ENCODE measurements around the gene DUSP6.

DNA sequence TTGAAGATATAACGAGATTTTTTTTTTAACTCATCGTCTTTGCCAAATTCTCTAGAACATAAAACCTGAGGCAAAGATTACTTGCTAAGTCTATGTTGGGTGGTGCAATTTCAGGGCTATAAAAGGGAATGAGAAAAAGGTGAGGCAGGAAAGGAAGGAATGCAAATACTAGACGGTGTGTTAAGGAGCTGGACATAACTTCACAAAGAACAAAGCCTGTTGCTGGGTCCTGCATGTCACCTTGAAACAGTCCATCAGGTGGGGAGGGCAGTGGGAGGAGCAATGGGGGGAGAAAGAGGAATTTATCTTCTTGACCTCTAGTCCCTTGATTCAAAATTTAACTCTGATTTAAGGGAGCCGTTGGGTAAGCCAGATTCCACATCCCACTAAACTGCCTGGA lies 16.1 kb upstream of the DUSP6 start:
- TF ChIP-seq, protein P1, sequence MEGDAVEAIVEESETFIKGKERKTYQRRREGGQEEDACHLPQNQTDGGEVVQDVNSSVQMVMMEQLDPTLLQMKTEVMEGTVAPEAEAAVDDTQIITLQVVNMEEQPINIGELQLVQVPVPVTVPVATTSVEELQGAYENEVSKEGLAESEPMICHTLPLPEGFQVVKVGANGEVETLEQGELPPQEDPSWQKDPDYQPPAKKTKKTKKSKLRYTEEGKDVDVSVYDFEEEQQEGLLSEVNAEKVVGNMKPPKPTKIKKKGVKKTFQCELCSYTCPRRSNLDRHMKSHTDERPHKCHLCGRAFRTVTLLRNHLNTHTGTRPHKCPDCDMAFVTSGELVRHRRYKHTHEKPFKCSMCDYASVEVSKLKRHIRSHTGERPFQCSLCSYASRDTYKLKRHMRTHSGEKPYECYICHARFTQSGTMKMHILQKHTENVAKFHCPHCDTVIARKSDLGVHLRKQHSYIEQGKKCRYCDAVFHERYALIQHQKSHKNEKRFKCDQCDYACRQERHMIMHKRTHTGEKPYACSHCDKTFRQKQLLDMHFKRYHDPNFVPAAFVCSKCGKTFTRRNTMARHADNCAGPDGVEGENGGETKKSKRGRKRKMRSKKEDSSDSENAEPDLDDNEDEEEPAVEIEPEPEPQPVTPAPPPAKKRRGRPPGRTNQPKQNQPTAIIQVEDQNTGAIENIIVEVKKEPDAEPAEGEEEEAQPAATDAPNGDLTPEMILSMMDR (IDR thresholded peaks at IDR 0.05) = no peak
- no peak for TF ChIP-seq POLR2A (IDR thresholded peaks at IDR 0.05)
